ENCODE data around the gene HTR7. TPM values are rescaled to one million over a fixed set of nuclear protein-coding genes. Genes with fewer than 3 reads are reported as not detected.

Gene HTR7
- total RNA-seq, 3 donors from 2014 or later: 0.24 to 0.51 (median 0.46) TPM

DNA sequence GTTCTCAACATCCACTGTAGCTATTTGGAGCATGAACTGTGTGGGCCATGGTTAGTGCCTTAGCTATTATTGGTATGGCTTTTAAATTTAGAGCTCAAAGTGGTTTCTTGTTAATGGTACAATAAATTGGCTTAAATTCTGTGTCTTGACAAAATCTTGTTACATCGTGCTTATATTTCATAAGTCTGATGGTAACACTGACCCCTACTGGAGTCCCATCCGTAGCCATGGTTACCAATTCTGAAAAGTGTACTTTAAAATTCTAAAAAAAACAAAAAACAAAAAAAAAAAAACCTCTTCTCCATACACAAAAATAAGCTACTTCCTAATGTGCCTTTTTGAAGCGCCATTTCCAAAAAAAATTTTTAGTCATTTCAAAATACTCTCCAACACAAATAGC, 7.6 kb upstream of the HTR7 start:
- no peak overlapping the region for H3K4me3 ChIP-seq
- H3K9me3 ChIP-seq: no peaks in the 10 kb centered on the region
- DNase-seq (no peak), ATAC-seq (no peak)
- intact Hi-C loops (cut with DNase I, micrococcal nuclease): loop anchor here in 1 of 2 donors (10.0 kb wide), 1 partner anchor 111 kb away; no protein-coding TSS in a partner anchor
- TF ChIP-seq, protein P1, sequence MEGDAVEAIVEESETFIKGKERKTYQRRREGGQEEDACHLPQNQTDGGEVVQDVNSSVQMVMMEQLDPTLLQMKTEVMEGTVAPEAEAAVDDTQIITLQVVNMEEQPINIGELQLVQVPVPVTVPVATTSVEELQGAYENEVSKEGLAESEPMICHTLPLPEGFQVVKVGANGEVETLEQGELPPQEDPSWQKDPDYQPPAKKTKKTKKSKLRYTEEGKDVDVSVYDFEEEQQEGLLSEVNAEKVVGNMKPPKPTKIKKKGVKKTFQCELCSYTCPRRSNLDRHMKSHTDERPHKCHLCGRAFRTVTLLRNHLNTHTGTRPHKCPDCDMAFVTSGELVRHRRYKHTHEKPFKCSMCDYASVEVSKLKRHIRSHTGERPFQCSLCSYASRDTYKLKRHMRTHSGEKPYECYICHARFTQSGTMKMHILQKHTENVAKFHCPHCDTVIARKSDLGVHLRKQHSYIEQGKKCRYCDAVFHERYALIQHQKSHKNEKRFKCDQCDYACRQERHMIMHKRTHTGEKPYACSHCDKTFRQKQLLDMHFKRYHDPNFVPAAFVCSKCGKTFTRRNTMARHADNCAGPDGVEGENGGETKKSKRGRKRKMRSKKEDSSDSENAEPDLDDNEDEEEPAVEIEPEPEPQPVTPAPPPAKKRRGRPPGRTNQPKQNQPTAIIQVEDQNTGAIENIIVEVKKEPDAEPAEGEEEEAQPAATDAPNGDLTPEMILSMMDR (IDR thresholded peaks at IDR 0.05): no peak
- no peaks in the 10 kb centered on the region for H3K4me1 ChIP-seq (ENCODE audit: low read depth)
- no peaks in the 10 kb centered on the region for H3K36me3 ChIP-seq (ENCODE audit: low read depth)

DNA sequence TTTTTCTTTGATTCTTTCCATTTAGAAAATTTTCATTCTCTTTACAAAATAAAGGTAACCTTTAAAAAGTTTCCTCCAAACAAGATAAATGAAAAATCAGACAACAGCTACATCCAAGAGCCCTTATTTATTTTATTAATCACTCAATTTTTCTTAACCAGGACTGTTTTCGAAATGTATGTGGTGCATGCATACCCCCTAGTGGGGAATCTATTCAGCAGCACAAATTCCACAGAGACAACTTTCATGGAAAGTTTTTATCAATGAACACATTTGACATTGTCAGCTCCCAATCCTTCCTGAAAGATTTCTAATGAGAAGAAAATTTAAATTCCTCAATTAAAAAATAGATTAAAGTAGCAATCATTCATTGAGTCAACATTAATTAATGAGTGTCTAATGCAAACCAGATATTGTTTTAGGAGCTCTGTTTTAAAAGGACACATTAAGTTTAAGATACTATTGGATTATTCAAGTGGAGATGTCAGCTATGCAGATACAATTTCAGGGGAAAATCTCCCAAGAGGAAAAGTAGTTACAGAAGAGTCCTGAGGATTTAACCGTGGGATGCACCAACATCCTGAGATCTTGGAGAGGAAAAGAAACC, 5.2 kb upstream of the HTR7 start:
- no peak for ATAC-seq
- Histone ChIP-seq H3K4me3 (no peak overlapping the region), H3K36me3 (ENCODE audit: low read depth) (no peaks in the 10 kb centered on the region), H3K4me1 (ENCODE audit: low read depth) (no peaks in the 10 kb centered on the region), H3K9me3 (no peaks in the 10 kb centered on the region)
- no peak for DNase-seq
- TF ChIP-seq, protein P1 (IDR thresholded peaks at IDR 0.05): peak; percentile 12
- intact Hi-C loops (cut with DNase I, micrococcal nuclease): loop anchor here in 1 of 2 donors (10.0 kb wide), 1 partner anchor 108 kb away; no protein-coding TSS in a partner anchor

DNA sequence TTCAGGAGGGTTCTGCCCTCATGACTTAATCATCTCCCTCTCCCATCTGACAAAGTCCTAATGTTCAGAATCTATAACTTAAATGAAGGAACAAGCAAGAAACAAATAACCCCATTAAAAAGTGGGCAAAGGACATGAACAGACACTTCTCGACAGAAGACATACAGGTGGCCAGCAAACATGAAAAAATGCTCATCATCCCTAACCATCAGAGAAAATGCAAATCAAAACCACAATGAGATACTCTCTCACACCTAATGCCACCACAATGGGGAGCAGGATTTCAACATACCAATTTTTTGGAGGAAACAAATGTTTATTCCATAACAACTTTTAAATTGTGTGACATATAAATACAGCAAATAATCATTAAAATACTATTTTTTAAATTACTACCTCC, 3.0 kb upstream of the HTR7 start:
- TF ChIP-seq, protein P1 (IDR thresholded peaks at IDR 0.05): no peak
- Histone ChIP-seq H3K9me3 (no peaks in the 10 kb centered on the region), H3K4me3 (no peak overlapping the region), H3K4me1 (ENCODE audit: low read depth) (peaks cover 7% of the 10 kb centered on the region), H3K36me3 (ENCODE audit: low read depth) (no peaks in the 10 kb centered on the region)
- intact Hi-C loops (cut with DNase I, micrococcal nuclease): loop anchor here in 1 of 2 donors (10.0 kb wide), 1 partner anchor 106 kb away; no protein-coding TSS in a partner anchor
- ATAC-seq: no peak
- DNase-seq: no peak

- no peaks in the 10 kb centered on the region for H3K36me3 ChIP-seq (ENCODE audit: low read depth)
- TF ChIP-seq, protein P1 (IDR thresholded peaks at IDR 0.05): no peak
- intact Hi-C loops (cut with DNase I, micrococcal nuclease): no loop called here
- H3K9me3 ChIP-seq: no peaks in the 10 kb centered on the region
- DNase-seq (no peak), ATAC-seq (no peak)
- H3K4me3 ChIP-seq: no peak overlapping the region
- peaks cover 7% of the 10 kb centered on the region for H3K4me1 ChIP-seq (ENCODE audit: low read depth)
Measured at GRCh38 chr10:90859321-90859751, 1.5 kb upstream of the HTR7 start.

DNA sequence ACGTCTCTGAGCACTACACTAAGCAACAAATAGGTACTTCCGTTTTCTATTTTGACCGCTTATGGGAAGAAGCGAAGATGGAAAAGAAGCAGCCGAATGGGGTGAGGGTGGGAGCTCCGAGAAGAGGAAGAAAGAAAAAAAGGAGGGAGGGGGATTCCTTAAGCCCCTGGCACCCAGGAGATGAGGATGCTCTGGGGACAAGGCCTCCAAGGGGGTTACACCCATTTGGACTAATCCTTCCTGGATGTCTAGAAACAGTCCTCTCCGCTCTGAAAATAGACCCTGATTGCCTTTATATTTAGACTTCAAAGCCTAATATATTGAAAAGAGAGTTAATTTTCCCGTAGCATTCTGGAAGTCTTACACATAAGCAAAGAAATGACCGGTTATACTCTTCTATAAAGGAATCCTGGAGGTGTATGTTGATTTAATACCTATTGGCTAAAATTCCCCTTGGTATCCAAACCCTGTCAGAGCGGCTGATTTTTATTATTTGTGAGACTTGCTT, 676 bp upstream of the HTR7 start:
- no peak for DNase-seq
- intact Hi-C loops (cut with DNase I, micrococcal nuclease): no loop called here
- no peaks in the 10 kb centered on the region for H3K9me3 ChIP-seq
- no peaks in the 10 kb centered on the region for H3K36me3 ChIP-seq (ENCODE audit: low read depth)
- ATAC-seq: no peak
- no peak overlapping the region for H3K4me3 ChIP-seq
- peaks cover 7% of the 10 kb centered on the region for H3K4me1 ChIP-seq (ENCODE audit: low read depth)
- TF ChIP-seq, protein P1 (IDR thresholded peaks at IDR 0.05): no peak

Data from mucosa of descending colon (tissue), 3 donors.